GM19467 (cell line): Measurements from ENCODE around the gene UBE2D3.

Experiments used
- ATAC-seq: cut with Tn5 transposase; IDR thresholded peaks from one replicate; pipeline ENCODE4 v1.9.1; 2021; ENCODE audit warnings: mild to moderate bottlenecking, moderate library complexity; ENCODE audit not compliant: unreplicated experiment

The UBE2D3 gene

DNA sequence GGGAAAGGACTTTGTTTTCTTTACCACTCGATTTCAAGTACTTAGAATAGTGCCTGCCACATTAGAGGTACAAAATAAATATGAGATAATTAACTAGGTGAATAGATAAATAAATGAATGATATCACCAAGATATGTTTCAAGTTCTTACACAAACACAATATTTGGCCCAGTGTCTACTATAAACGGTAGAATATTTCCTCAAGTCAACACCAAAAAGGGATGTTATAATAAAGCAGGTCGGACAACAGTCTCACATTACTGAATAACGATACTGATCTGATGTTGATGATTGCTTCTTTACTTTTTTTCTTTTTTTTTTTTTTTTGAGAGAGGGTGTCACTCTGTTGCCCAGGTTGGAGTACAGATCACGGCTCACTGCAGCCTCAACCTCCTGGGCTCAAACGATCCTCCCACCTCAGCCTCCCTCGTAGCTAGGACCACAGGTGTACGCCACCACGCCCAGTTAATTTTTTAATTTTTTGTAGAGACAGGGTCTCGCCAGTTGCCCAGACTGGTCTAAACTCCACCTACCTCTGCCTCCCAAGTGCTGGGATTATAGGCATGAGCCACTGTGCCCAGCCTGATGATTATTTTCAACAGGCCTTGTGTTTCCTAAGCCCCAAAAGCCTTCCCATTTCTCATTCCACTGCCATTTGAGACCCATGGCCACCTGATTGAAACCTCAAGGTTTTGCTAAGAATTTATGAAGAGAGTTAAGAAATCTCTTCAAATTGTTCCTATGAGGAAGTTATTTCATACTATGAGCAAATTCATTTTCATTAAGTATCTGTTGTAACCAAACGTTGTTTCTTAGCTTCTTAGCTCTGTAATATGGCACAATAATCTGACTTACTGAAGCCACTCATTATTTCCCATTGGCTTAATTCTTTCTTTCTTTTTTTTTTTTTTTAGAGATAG is 68.8 kb downstream of the UBE2D3 start:
- no peak for ATAC-seq

DNA sequence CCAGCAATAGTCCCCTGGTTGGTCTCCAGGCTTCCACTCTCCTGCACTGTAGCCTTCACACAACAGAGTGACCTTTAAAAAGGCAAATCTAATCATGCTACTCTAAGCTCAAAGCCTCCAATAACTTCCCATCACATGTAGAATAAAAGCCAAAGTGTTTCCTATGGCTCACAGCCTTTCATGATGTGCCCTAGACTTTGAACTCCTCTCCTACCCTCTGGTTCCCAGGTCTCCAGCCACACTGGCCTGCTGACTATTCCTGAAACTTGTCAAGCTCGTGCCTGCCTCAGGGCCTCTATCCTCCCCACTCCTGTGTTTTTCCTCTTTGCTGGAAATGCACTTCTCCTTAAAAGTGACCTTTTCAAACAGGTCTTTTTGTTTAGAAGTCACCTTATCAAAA is 69.7 kb downstream of the UBE2D3 start:
- no peak for ATAC-seq

DNA sequence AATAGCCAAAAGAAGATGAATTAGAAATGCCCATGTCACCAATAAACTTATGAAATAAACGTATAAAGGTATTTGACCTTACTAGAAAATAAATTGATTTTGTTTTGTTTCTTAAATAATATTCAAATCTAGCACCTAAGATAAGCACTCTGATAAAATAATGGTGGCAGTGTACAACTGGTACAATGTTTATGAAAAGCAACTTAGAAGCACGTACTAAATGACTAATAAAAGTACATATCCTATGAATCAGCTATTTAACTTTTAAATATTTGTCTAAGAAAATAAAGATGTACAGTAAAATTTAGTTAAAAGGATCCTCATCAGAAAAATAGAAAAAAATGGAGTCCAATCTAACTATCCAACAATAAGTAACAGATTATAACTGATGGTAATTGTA is 73.3 kb downstream of the UBE2D3 start:
- no peak for ATAC-seq

DNA sequence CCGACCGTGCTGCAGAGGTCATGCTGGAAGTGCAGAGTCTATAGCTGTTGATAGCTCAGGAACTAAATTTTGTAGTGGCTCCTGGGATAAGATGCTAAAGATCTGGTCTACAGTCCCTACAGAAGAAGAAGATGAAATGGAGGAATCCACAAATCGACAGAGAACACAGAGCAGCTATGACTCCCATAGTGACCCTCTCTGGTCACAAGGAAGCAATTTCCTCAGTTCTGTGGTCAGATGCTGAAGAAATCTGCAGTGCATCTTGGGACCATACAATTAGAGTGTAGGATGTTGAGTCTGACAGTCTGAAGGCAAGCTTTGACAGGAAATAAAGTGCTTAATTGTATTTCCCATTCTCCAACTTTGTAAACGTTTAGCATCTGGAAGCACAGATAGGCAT is 75.4 kb downstream of the UBE2D3 start:
- ATAC-seq: no peak
